HepG2 (cell line): ENCODE results near the gene FMNL2. TPM values are rescaled to one million over a fixed set of nuclear protein-coding genes. Genes with fewer than 3 reads are reported as not detected.

Experiments
- ATAC-seq: fragments of 200-7000 bp; cut with Tn5 transposase; 3 replicates; pipeline ENCODE4 v1.9.1; 2020; ENCODE audit warnings: mild to moderate bottlenecking, moderate library complexity
- BruUV-seq: library from RNA; stranded (reverse); fragments of 400-500 nt; replicated peaks from 2 replicates; lab custom pipeline; 2021; lab: Mats Ljungman, UMichigan
- CTCF ChIA-PET: fragments of 300-600 bp; formaldehyde crosslinking; extraction: SDS; loops from one replicate; lab custom pipeline; 2021; ENCODE audit warnings: low total read pairs, inconsistent platforms, low intra/inter-chr PET ratio; lab: Yijun Ruan, JAX
- POLR2A ChIA-PET: fragments of 350-600 bp; sonication (Branson Sonifier 250); formaldehyde crosslinking; loops from one replicate; lab custom pipeline; 2020; ENCODE audit warnings: antibody characterized with exemption, inconsistent platforms; lab: Yijun Ruan, JAX
- DNase-seq: peaks from one replicate; pipeline ENCODE4 v3.0.0-alpha.2; 2015; ENCODE audit warnings: low spot score
- FAIRE-seq: peaks from 3 replicates; lab custom pipeline; 2011; peaks lifted over from hg19 to GRCh38; lab: Jason Lieb, UNC
- H2AFZ ChIP-seq: one replicate; pipeline ENCODE4 v1.6.1; 2011; ENCODE audit warnings: low read length, inconsistent platforms
- H3K27ac ChIP-seq: fragments of 300-600 bp; 3 replicates; pipeline ENCODE4 v1.8.0; 2011; ENCODE audit warnings: mixed run types, mild to moderate bottlenecking, mixed read lengths, low read length, inconsistent platforms; ENCODE audit not compliant: insufficient read depth; ENCODE audit errors: extremely low read length
- H3K27me3 ChIP-seq, 2 experiments: fragments of 200-600 bp in 1 of 2; 2 replicates in 1 of 2; 3 replicates in 1 of 2; pipeline versions ENCODE4 v1.6.0 to v1.8.0; 2011; ENCODE audit warnings: low read length in 2 of 2, mild to moderate bottlenecking in 2 of 2, moderate library complexity in 2 of 2, inconsistent platforms in 1 of 2; ENCODE audit not compliant: insufficient read depth in 2 of 2, control insufficient read depth in 1 of 2
- H3K36me3 ChIP-seq, 2 experiments: fragments of 200-600 bp in 1 of 2; replicated peaks in 1 of 2; 2 replicates in 1 of 2; 3 replicates in 1 of 2; pipeline versions ENCODE4 v1.5.1 to v1.8.0; 2011; ENCODE audit warnings: low read length in 2 of 2, inconsistent platforms in 1 of 2; ENCODE audit not compliant: insufficient read depth in 2 of 2, control insufficient read depth in 1 of 2
- H3K4me1 ChIP-seq: 2 replicates; pipeline ENCODE4 v1.5.1; 2012; ENCODE audit warnings: low read length, inconsistent platforms; ENCODE audit not compliant: insufficient read depth
- H3K4me2 ChIP-seq: 2 replicates; pipeline ENCODE4 v1.6.0; 2011; ENCODE audit warnings: low read depth, low read length, inconsistent platforms
- H3K4me3 ChIP-seq, 3 experiments: fragments of 200-600 bp in 1 of 3; sonication (generic), shearing (Covaris generic) in 1 of 3; replicated peaks in 1 of 3; 2 replicates each; pipeline ENCODE4 v1.5.1; 2011 to 2016; ENCODE audit warnings: low read length in 3 of 3, inconsistent platforms in 2 of 3, low read depth in 2 of 3, mild to moderate bottlenecking in 2 of 3, control low read depth in 1 of 3, mixed read lengths in 1 of 3; ENCODE audit not compliant: insufficient read depth in 1 of 3
- H3K79me2 ChIP-seq: one replicate; pipeline ENCODE4 v1.6.1; 2011; ENCODE audit warnings: low read length, inconsistent platforms; ENCODE audit not compliant: insufficient read depth
- H3K9ac ChIP-seq: 2 replicates; pipeline ENCODE4 v1.6.0; 2011; ENCODE audit warnings: mild to moderate bottlenecking, low read depth, low read length, inconsistent platforms; ENCODE audit not compliant: insufficient read depth
- H3K9me3 ChIP-seq: 2 replicates; pipeline ENCODE4 v1.5.1; 2012; ENCODE audit warnings: mild to moderate bottlenecking, low read length
- H4K20me1 ChIP-seq: 2 replicates; pipeline ENCODE4 v1.6.0; 2011; ENCODE audit warnings: inconsistent platforms, mild to moderate bottlenecking, low read length, moderate library complexity; ENCODE audit not compliant: insufficient read depth
- GABPA ChIP-seq, 2 experiments: IDR thresholded peaks; 2 replicates each; pipeline ENCODE4 v1.6.1; 2011 to 2016; ENCODE audit warnings: low read depth in 2 of 2, low read length in 1 of 2, missing biosample characterization in 1 of 2, missing genetic modification characterization in 1 of 2
- HOXA9 ChIP-seq: sonication (generic); formaldehyde crosslinking; IDR thresholded peaks from 2 replicates; pipeline ENCODE4 v1.8.1; 2022; ENCODE audit warnings: missing genetic modification reagents, mild to moderate bottlenecking, moderate library complexity, borderline replicate concordance
- ISL2 ChIP-seq: sonication (generic); formaldehyde crosslinking; IDR thresholded peaks from 2 replicates; pipeline ENCODE4 v1.5.0; 2020; ENCODE audit warnings: missing genetic modification reagents
- KDM5A ChIP-seq: fragments of 200-600 bp; sonication (generic); IDR thresholded peaks from 2 replicates; pipeline ENCODE4 v1.7.0; 2018; ENCODE audit warnings: antibody characterized with exemption, mild to moderate bottlenecking, low read length, borderline replicate concordance
- MTF1 ChIP-seq: sonication (generic); formaldehyde crosslinking; IDR thresholded peaks from 2 replicates; pipeline ENCODE4 v1.5.0; 2020; ENCODE audit warnings: missing genetic modification reagents
- NFRKB ChIP-seq: fragments of 450-650 bp; IDR thresholded peaks from 2 replicates; pipeline ENCODE4 v1.6.1; 2017
- SNAPC5 ChIP-seq: sonication (generic); formaldehyde crosslinking; IDR thresholded peaks from 2 replicates; pipeline ENCODE4 v1.8.1; 2023; ENCODE audit warnings: mild to moderate bottlenecking, missing genetic modification reagents, borderline replicate concordance
- TCF7L2 ChIP-seq: IDR thresholded peaks from 2 replicates; pipeline ENCODE4 v1.6.1; 2011; ENCODE audit warnings: mild to moderate bottlenecking, low read depth, low read length, moderate library complexity
- THAP7 ChIP-seq: sonication (generic); formaldehyde crosslinking; IDR thresholded peaks from 2 replicates; pipeline ENCODE4 v1.8.1; 2023; ENCODE audit warnings: mild to moderate bottlenecking, missing genetic modification reagents
- THAP8 ChIP-seq: sonication (generic); formaldehyde crosslinking; IDR thresholded peaks from 2 replicates; pipeline ENCODE4 v1.5.1; 2020; ENCODE audit warnings: missing genetic modification reagents, mild to moderate bottlenecking, borderline replicate concordance
- TP53 ChIP-seq: sonication (generic); formaldehyde crosslinking; conservative IDR thresholded peaks from 2 replicates; pipeline ENCODE4 v1.4.0; 2020; ENCODE audit warnings: missing genetic modification reagents
- ZNF180 ChIP-seq: sonication (generic); formaldehyde crosslinking; IDR thresholded peaks from 2 replicates; pipeline ENCODE4 v1.4.0; 2020; ENCODE audit warnings: low read depth, missing genetic modification reagents, borderline replicate concordance
- ZNF275 ChIP-seq: sonication (generic); formaldehyde crosslinking; IDR thresholded peaks from 2 replicates; pipeline ENCODE4 v1.8.0; 2022; ENCODE audit warnings: missing genetic modification reagents, mild to moderate bottlenecking, inconsistent platforms, borderline replicate concordance
- ZNF530 ChIP-seq: sonication (generic); formaldehyde crosslinking; IDR thresholded peaks from 2 replicates; pipeline ENCODE4 v1.5.0; 2020; ENCODE audit warnings: low read depth, mild to moderate bottlenecking, missing genetic modification reagents
- ZNF543 ChIP-seq: sonication (generic); formaldehyde crosslinking; IDR thresholded peaks from 2 replicates; pipeline ENCODE4 v1.4.0; 2020; ENCODE audit warnings: mild to moderate bottlenecking, missing genetic modification reagents
- WGBS: methylation state at CpG from one replicate; pipeline ENCODE4 v1.1.6; 2017; ENCODE audit warnings: low lambda C conversion rate; 5-methylcytosine and 5-hydroxymethylcytosine counted together
- in situ Hi-C: cut with HindIII; loops from 2 replicates; pipeline ENCODE4 v1.10.0; 2017; ENCODE audit warnings: low pct_unique_long_range_greater_than_20kb; ENCODE audit not compliant: extremely low pct_ligation_motif_present
- intact Hi-C: fragments of 100-400 bp; cut with micrococcal nuclease; formaldehyde crosslinking; loops from one replicate; pipeline ENCODE4 v1.10.0; 2022; ENCODE audit not compliant: unreplicated experiment
- polyA plus RNA-seq, 8 experiments: library from polyadenylated mRNA; depleted of rRNA in 3 of 8; stranded (reverse) in 7 of 8; unstranded in 1 of 8; fragments of >200 nt; fragmentation: Illumina TruSeq in 4 of 8; extraction: Trizol in 4 of 8; gene quantifications; 2 replicates each; pipeline versions ENCODE4 v1.2.1 to v1.2.3, GENCODE V29; 2011 to 2016; ENCODE audit warnings: low read depth in 4 of 8, missing spikeins in 1 of 8, mixed read lengths in 1 of 8; ENCODE audit not compliant: insufficient read depth in 1 of 8
- total RNA-seq, 5 experiments: library from RNA; depleted of rRNA; stranded (reverse); fragments of >200 nt; fragmentation: Illumina TruSeq; extraction: Trizol; gene quantifications; 2 replicates each; pipeline ENCODE4 v1.2.3, GENCODE V29; 2016; ENCODE audit warnings: low read depth in 1 of 5

Gene FMNL2
- total and polyA plus RNA-seq, 2 of the 13 experiments (the other 11 are each of a cell fraction or from before 2014, with no cell fraction given): 66.5 to 67.7 TPM

GRCh38 chr2:152448606-152449005 is 113.6 kb downstream of the FMNL2 start:
- ATAC-seq: no peak
- intact Hi-C loops (no loop called here), in situ Hi-C loops (no loop called here)
- no peaks in the 10 kb centered on the region for H3K27me3 ChIP-seq
- H3K36me3 ChIP-seq: peaks cover 3 to 10% of the 10 kb centered on the region in 2 experiments; a peak in 3 of 5 replicates
- no TSS peak for BruUV-seq
- no peak overlapping the region for H2AFZ ChIP-seq
- H3K79me2 ChIP-seq: peaks cover 93% of the 10 kb centered on the region
- H3K9ac ChIP-seq: no peak overlapping the region
- H4K20me1 ChIP-seq: no peaks in the 10 kb centered on the region
- peaks cover 87% of the 10 kb centered on the region for H3K4me1 ChIP-seq
- no peak overlapping the region for H3K27ac ChIP-seq
- ChIA-PET CTCF (no interaction called here), POLR2A (no interaction called here)
- H3K4me2 ChIP-seq: no peak overlapping the region
- no peaks in the 10 kb centered on the region for H3K9me3 ChIP-seq
- H3K4me3 ChIP-seq: no peak overlapping the region
- 97% methylated on average over 5 of the region's 5 CpGs for WGBS
- FAIRE-seq: no peak
- TF ChIP-seq KDM5A: no peak
- TF ChIP-seq GABPA (IDR thresholded peaks at IDR 0.05; ENCODE audit: low read depth, low read length): no peak
- TF ChIP-seq GABPA (CRISPR knock-in tag; IDR thresholded peaks at IDR 0.05; ENCODE audit: low read depth): no peak
- TF ChIP-seq TP53 (CRISPR knock-in tag): no peak
- TF ChIP-seq SNAPC5 (CRISPR knock-in tag): no peak
- no peak for TF ChIP-seq THAP7
- TF ChIP-seq THAP8 (CRISPR knock-in tag): no peak
- no peak for TF ChIP-seq ZNF275 (CRISPR knock-in tag)
- TF ChIP-seq ISL2 (CRISPR knock-in tag): no peak
- TF ChIP-seq NFRKB: no peak
- no peak for TF ChIP-seq MTF1 (CRISPR knock-in tag)
- TF ChIP-seq HOXA9 (CRISPR knock-in tag): no peak
- no peak for TF ChIP-seq ZNF180
- no peak for TF ChIP-seq ZNF543
- no peak for TF ChIP-seq TCF7L2
- no peak for TF ChIP-seq ZNF530 (CRISPR knock-in tag)
- DNase-seq: no peak
